ENCODE data around the gene DENND5B.

Gene DENND5B

DNA sequence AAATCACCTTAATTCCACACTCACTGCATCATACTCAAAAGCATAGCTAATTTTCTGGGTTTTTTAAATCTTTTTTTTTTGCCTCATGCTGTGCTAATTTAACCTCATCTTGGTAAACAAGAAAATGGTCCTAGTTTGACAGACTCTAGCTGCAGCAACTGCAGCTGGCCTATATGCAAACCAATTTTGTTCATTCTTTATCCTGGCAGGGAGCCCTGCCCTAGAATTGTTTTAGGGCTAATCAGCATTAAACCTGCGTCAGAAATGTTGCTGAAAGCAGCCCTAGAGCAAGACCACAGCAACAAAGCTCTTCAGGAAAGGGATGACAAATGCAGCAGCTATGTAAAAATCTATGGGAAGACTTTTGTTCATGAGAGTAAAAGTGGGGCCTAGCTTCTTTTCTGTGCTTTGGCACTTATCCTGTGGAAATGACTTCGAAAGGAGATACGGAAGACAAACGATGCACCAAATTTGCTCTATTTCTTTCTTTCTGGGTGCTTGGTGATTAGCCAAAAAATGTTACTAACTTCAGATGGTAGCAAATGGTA lies 72.2 kb downstream of the DENND5B start (continued):
- TF ChIP-seq KLF1 (tag by site-specific recombination; IDR thresholded peaks at IDR 0.05) (no peak), ZNF624 (tag by site-specific recombination; IDR thresholded peaks at IDR 0.05) (no peak), ZBTB20 (tag by site-specific recombination; IDR thresholded peaks at IDR 0.05) (no peak), ZNF157 (tag by site-specific recombination; IDR thresholded peaks at IDR 0.05) (no peak), GLI2 (tag by site-specific recombination; IDR thresholded peaks at IDR 0.05; ENCODE audit: borderline replicate concordance, low read depth) (no peak), ZNF404 (tag by site-specific recombination; IDR thresholded peaks at IDR 0.05) (no peak), AEBP2 (tag by site-specific recombination; IDR thresholded peaks at IDR 0.05; ENCODE audit: borderline replicate concordance) (no peak), KLF7 (tag by site-specific recombination; IDR thresholded peaks at IDR 0.05; ENCODE audit: borderline replicate concordance) (no peak), ZNF24 (tag by site-specific recombination; IDR thresholded peaks at IDR 0.05) (peak; percentile 60; the same call in 1 of the 2 replicates), ZBTB7A (tag by site-specific recombination; IDR thresholded peaks at IDR 0.05; ENCODE audit: low read depth) (no peak), SP2 (tag by site-specific recombination; IDR thresholded peaks at IDR 0.05) (no peak), GLIS2 (tag by site-specific recombination; IDR thresholded peaks at IDR 0.05) (no peak), ZIC2 (tag by site-specific recombination; IDR thresholded peaks at IDR 0.05) (no peak), ZNF514 (tag by site-specific recombination; IDR thresholded peaks at IDR 0.05) (no peak), ZNF350 (tag by site-specific recombination; IDR thresholded peaks at IDR 0.05) (no peak), ZNF335 (tag by site-specific recombination; conservative IDR thresholded peaks at IDR 0.05) (0 out of 2 replicates have a peak, but pooled peaks have one; percentile 23), ZNF146 (tag by site-specific recombination; IDR thresholded peaks at IDR 0.05) (no peak), ZNF133 (tag by site-specific recombination; IDR thresholded peaks at IDR 0.05) (0 out of 2 replicates have a peak, but pooled peaks have one; percentile 35), RBAK (tag by site-specific recombination; IDR thresholded peaks at IDR 0.05) (no peak), KLF16 (tag by site-specific recombination; IDR thresholded peaks at IDR 0.05) (no peak), ZFP3 (tag by site-specific recombination; IDR thresholded peaks at IDR 0.05; ENCODE audit: low read depth) (no peak), HOXA7 (CRISPR knock-in tag; IDR thresholded peaks at IDR 0.05; ENCODE audit: borderline replicate concordance) (no peak), ZNF561 (tag by site-specific recombination; IDR thresholded peaks at IDR 0.05; ENCODE audit: borderline replicate concordance) (0 out of 2 replicates have a peak, but pooled peaks have one; percentile 11), ZNF366 (tag by site-specific recombination; conservative IDR thresholded peaks at IDR 0.05) (peak; percentile 72), ZSCAN23 (tag by site-specific recombination; IDR thresholded peaks at IDR 0.05) (no peak), ZNF341 (tag by site-specific recombination; IDR thresholded peaks at IDR 0.05; ENCODE audit: low read depth) (no peak), ZNF677 (tag by site-specific recombination; IDR thresholded peaks at IDR 0.05) (no peak), ZNF701 (tag by site-specific recombination; IDR thresholded peaks at IDR 0.05) (no peak), ZEB2 (tag by site-specific recombination; IDR thresholded peaks at IDR 0.05) (peak; percentile 54), ZNF555 (tag by site-specific recombination; conservative IDR thresholded peaks at IDR 0.05) (no peak)
- TF ChIP-seq, protein P1, sequence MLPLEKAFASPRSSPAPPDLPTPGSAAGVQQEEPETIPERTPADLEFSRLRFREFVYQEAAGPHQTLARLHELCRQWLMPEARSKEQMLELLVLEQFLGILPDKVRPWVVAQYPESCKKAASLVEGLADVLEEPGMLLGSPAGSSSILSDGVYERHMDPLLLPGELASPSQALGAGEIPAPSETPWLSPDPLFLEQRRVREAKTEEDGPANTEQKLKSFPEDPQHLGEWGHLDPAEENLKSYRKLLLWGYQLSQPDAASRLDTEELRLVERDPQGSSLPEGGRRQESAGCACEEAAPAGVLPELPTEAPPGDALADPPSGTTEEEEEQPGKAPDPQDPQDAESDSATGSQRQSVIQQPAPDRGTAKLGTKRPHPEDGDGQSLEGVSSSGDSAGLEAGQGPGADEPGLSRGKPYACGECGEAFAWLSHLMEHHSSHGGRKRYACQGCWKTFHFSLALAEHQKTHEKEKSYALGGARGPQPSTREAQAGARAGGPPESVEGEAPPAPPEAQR (tag by site-specific recombination; IDR thresholded peaks at IDR 0.05), result no peak
- TF ChIP-seq, protein P2, sequence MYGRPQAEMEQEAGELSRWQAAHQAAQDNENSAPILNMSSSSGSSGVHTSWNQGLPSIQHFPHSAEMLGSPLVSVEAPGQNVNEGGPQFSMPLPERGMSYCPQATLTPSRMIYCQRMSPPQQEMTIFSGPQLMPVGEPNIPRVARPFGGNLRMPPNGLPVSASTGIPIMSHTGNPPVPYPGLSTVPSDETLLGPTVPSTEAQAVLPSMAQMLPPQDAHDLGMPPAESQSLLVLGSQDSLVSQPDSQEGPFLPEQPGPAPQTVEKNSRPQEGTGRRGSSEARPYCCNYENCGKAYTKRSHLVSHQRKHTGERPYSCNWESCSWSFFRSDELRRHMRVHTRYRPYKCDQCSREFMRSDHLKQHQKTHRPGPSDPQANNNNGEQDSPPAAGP (tag by site-specific recombination; IDR thresholded peaks at IDR 0.05), result no peak
- TF ChIP-seq, protein P3, sequence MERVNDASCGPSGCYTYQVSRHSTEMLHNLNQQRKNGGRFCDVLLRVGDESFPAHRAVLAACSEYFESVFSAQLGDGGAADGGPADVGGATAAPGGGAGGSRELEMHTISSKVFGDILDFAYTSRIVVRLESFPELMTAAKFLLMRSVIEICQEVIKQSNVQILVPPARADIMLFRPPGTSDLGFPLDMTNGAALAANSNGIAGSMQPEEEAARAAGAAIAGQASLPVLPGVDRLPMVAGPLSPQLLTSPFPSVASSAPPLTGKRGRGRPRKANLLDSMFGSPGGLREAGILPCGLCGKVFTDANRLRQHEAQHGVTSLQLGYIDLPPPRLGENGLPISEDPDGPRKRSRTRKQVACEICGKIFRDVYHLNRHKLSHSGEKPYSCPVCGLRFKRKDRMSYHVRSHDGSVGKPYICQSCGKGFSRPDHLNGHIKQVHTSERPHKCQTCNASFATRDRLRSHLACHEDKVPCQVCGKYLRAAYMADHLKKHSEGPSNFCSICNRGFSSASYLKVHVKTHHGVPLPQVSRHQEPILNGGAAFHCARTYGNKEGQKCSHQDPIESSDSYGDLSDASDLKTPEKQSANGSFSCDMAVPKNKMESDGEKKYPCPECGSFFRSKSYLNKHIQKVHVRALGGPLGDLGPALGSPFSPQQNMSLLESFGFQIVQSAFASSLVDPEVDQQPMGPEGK (tag by site-specific recombination; IDR thresholded peaks at IDR 0.05), result no peak
- TF ChIP-seq, protein P4, sequence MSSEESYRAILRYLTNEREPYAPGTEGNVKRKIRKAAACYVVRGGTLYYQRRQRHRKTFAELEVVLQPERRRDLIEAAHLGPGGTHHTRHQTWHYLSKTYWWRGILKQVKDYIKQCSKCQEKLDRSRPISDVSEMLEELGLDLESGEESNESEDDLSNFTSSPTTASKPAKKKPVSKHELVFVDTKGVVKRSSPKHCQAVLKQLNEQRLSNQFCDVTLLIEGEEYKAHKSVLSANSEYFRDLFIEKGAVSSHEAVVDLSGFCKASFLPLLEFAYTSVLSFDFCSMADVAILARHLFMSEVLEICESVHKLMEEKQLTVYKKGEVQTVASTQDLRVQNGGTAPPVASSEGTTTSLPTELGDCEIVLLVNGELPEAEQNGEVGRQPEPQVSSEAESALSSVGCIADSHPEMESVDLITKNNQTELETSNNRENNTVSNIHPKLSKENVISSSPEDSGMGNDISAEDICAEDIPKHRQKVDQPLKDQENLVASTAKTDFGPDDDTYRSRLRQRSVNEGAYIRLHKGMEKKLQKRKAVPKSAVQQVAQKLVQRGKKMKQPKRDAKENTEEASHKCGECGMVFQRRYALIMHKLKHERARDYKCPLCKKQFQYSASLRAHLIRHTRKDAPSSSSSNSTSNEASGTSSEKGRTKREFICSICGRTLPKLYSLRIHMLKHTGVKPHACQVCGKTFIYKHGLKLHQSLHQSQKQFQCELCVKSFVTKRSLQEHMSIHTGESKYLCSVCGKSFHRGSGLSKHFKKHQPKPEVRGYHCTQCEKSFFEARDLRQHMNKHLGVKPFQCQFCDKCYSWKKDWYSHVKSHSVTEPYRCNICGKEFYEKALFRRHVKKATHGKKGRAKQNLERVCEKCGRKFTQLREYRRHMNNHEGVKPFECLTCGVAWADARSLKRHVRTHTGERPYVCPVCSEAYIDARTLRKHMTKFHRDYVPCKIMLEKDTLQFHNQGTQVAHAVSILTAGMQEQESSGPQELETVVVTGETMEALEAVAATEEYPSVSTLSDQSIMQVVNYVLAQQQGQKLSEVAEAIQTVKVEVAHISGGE (tag by site-specific recombination; conservative IDR thresholded peaks at IDR 0.05; ENCODE audit: low read depth), result no peak

Data from HEK293 (cell line).